GM12873 (cell line): Measurements from ENCODE around the gene SECISBP2.

Source experiments
- CTCF ChIP-seq: IDR thresholded peaks from 2 replicates; pipeline ENCODE4 v1.5.1; 2012; ENCODE audit warnings: low read depth, mild to moderate bottlenecking, moderate library complexity, low read length, control low read depth; ENCODE audit not compliant: insufficient read depth; ENCODE audit errors: missing control alignments

Gene SECISBP2

GRCh38 chr9:89304834-89305188, 13.5 kb upstream of the SECISBP2 start:
- TF ChIP-seq CTCF: no peak

- no peak for TF ChIP-seq CTCF
Observed at GRCh38 chr9:89305868-89306267, 12.4 kb upstream of the SECISBP2 start.

- TF ChIP-seq CTCF: no peak
Observed at GRCh38 chr9:89309166-89309565, 9.1 kb upstream of the SECISBP2 start.

GRCh38 chr9:89309608-89310474, 8.5 kb upstream of the SECISBP2 start:
- TF ChIP-seq CTCF: no peak

DNA sequence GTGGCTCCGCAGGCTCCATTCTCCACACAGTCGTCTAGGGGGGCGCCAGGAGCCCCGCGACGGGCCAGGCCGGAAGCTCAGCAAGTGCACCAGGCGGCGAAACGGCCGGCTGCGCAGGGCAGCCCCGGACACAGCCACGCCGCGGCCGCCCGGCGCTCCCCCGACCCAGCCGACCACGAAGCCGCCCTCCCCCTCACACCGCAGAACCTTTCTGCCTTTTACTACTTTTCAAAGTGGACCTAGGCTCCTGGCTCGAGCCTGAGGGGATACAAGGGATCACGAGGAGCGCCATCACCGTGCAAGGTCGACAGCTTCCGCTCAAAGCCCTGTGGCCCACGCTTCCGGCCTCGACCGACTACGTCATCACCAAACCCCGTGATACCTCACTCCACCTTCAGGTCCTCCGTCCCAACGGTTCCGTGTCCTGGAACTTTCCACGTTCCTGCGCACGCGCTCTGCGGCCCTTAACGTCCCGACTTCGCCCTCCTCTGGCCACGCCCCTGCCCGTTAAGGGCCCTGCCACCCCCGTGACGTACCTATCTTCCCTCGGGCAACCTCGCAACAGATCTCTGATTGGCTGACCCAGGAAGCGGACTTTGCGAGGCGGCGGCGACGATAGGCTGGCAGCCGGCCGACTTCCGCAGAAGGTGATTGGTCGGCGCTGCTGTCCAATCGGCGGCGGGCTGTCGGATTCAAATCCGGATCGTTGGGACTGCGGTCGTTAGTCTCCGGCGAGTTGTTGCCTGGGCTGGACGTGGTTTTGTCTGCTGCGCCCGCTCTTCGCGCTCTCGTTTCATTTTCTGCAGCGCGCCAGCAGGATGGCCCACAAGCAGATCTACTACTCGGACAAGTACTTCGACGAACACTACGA, 7.6 kb upstream of the SECISBP2 start, which contains the start of gene CKS2:
CKS2 (plus strand) TSS at position 721 of the 871 bp plus-strand sequence; CDS start at position 819, 98 bp downstream.
- TF ChIP-seq CTCF: no peak

DNA sequence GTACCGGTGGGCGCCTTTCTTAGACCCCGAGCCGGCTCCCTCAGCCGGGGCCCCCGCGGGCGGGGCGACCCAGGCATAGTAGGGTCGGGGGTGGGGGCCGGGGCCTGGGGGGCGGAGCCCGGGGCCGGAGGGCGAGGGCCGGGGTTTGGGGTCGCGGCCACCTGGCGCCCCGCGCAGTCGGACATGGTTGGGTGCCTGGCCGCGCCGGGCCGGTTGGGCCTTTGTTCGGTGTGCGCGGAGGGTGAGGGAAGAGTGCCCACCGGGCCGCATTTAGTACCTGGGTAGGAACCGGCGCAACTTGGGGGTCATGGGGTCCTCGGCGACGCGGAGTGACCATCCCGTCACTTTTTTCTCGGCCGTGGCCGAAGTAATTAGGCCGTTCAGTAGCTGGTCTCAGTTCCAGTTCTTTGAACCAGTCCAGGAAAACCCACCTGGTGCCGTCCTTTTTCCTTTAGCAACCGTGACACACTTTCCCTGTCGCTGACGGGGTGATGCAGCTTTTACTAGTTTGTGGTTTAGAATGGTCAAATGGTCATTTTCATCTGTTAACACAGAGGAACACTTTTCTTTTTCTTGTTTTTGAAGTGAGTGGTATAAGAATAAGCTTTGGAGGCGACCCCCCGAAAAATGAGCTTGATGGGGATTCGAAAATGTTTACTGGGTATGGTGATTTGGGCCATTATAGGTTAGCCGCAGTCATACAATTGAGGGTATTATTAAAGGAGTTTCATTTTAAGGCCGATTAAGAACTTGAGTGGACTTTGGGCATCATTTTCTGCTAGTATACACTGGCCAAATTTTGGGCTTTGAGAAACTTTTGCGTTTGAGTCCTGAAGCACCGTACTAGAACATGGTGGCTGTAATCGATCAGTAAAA, 6.7 kb upstream of the SECISBP2 start:
- no peak for TF ChIP-seq CTCF
